IPS DF 4.7 (cell line): ENCODE results near the gene GDF2.

Experiments
- DNase-seq: peaks from one replicate; pipeline ENCODE4 v3.0.0-alpha.2; 2013; ENCODE audit warnings: low spot score; ENCODE audit errors: extremely low read depth

GDF2 gene

GRCh38 chr10:47332946-47333345 lies 10.7 kb downstream of the GDF2 start:
- no peak for DNase-seq

GRCh38 chr10:47333532-47333931 lies 11.3 kb downstream of the GDF2 start:
- DNase-seq = no peak

GRCh38 chr10:47334466-47335295 lies 12.4 kb downstream of the GDF2 start:
- no peak for DNase-seq

- no peak for DNase-seq
These were observed 13.7 kb downstream of the GDF2 start for GRCh38 chr10:47335906-47336305.

- DNase-seq = no peak
These were observed 14.3 kb downstream of the GDF2 start for GRCh38 chr10:47336387-47337134.

- DNase-seq = no peak
These were observed 15.1 kb downstream of the GDF2 start for GRCh38 chr10:47337310-47337709.

GRCh38 chr10:47339186-47339735 lies 17.0 kb downstream of the GDF2 start:
- no peak for DNase-seq

- DNase-seq = no peak
These were observed 17.7 kb downstream of the GDF2 start for GRCh38 chr10:47339759-47340607.

- DNase-seq = no peak
These were observed 18.4 kb downstream of the GDF2 start for GRCh38 chr10:47340608-47341170.

- DNase-seq = no peak
These were observed 23.0 kb downstream of the GDF2 start for GRCh38 chr10:47344996-47345870.

- no peak for DNase-seq
These were observed 24.5 kb downstream of the GDF2 start for GRCh38 chr10:47346581-47347302.

GRCh38 chr10:47347303-47347675 lies 25.0 kb downstream of the GDF2 start:
- DNase-seq = no peak

GRCh38 chr10:47348138-47348651 lies 25.9 kb downstream of the GDF2 start, which contains the start of gene RBP3:
RBP3 (plus strand) TSS chr10:47348363; CDS start chr10:47348485, 122 bp downstream.
- DNase-seq = no peak

GRCh38 chr10:47348661-47349470 lies 26.6 kb downstream of the GDF2 start:
- no peak for DNase-seq

- DNase-seq = no peak
These were observed 27.3 kb downstream of the GDF2 start for GRCh38 chr10:47349516-47349915.

- DNase-seq = no peak
These were observed 27.7 kb downstream of the GDF2 start for GRCh38 chr10:47349941-47350371.

- no peak for DNase-seq
These were observed 28.7 kb downstream of the GDF2 start for GRCh38 chr10:47350671-47351640.
